HCT116 (cell line): ENCODE measurements around the gene ANKRD13B. TPM values are rescaled to one million over a fixed set of nuclear protein-coding genes. Genes with fewer than 3 reads are reported as not detected.

ENCODE experiments used
- ATAC-seq: fragments of 200-7000 bp; cut with Tn5 transposase; 2 replicates; pipeline ENCODE4 v1.9.1; 2020; ENCODE audit warnings: mild to moderate bottlenecking, moderate library complexity
- BruUV-seq: library from RNA; stranded (reverse); fragments of 400-500 nt; replicated peaks from 2 replicates; lab custom pipeline; 2021; lab: Mats Ljungman, UMichigan
- CTCF ChIA-PET: fragments of 300-600 bp; sonication (Branson Sonifier 250); formaldehyde crosslinking; loops from one replicate; lab custom pipeline; 2021; ENCODE audit warnings: antibody characterized with exemption; lab: Charles Lee
- POLR2A ChIA-PET: fragments of 300-600, 350-600 bp; sonication (Branson Sonifier 250); formaldehyde crosslinking; loops from one replicate; lab custom pipeline; 2021; ENCODE audit warnings: antibody characterized with exemption; lab: Charles Lee
- RAD21 ChIA-PET, 2 experiments: fragments of 300-600 bp; sonication (Branson Sonifier 250); formaldehyde crosslinking; loops; one replicate each; lab custom pipeline; 2023; ENCODE audit warnings: low total read pairs in 2 of 2; ENCODE audit not compliant: uncharacterized antibody in 2 of 2, unreplicated experiment in 2 of 2, low non-redundant PET in 1 of 2; lab: Charles Lee
- DNase-seq: peaks from one replicate; pipeline ENCODE4 v3.0.0-alpha.2; 2010; ENCODE audit warnings: low read depth, low spot score
- H2AFZ ChIP-seq: fragments of 200-600 bp; shearing (Covaris generic), sonication (generic); 2 replicates; pipeline ENCODE4 v1.6.1; 2017; ENCODE audit warnings: low read depth, mixed run types, mixed read lengths, antibody characterized with exemption, low read length; ENCODE audit not compliant: poor library complexity, severe bottlenecking
- H3K27ac ChIP-seq: 2 replicates; pipeline ENCODE4 v1.5.1; 2012; ENCODE audit warnings: low read depth, low read length
- H3K27me3 ChIP-seq: fragments of 200-600 bp; sonication (generic); 2 replicates; pipeline ENCODE4 v1.6.1; 2016; ENCODE audit warnings: mixed run types, low read length, mixed read lengths; ENCODE audit not compliant: insufficient read depth
- H3K36me3 ChIP-seq, 2 experiments: fragments of 200-500 bp in 1 of 2; fragments of 200-600 bp in 1 of 2; sonication (Bioruptor generic) in 1 of 2; sonication (generic) in 1 of 2; 2 replicates each; pipeline versions ENCODE4 v1.5.1 to v1.6.1; 2014 to 2016; ENCODE audit warnings: low read length in 2 of 2, inconsistent platforms in 1 of 2, mixed read lengths in 1 of 2, mixed run types in 1 of 2; ENCODE audit not compliant: insufficient read depth in 2 of 2, control insufficient read depth in 1 of 2
- H3K4me1 ChIP-seq, 2 experiments: fragments of 200-600 bp in 1 of 2; sonication (generic) in 1 of 2; 2 replicates each; pipeline versions ENCODE4 v1.5.1 to v1.6.1; 2012 to 2017; ENCODE audit warnings: low read length in 2 of 2, inconsistent platforms in 1 of 2, mild to moderate bottlenecking in 1 of 2, mixed read lengths in 1 of 2, mixed run types in 1 of 2, moderate library complexity in 1 of 2; ENCODE audit not compliant: insufficient read depth in 2 of 2, control insufficient read depth in 1 of 2
- H3K4me2 ChIP-seq: fragments of 200-600 bp; sonication (generic); 2 replicates; pipeline ENCODE4 v1.6.1; 2017; ENCODE audit warnings: mixed run types, low read length, mixed read lengths
- H3K4me3 ChIP-seq, 2 experiments: fragments of 200-600 bp in 1 of 2; sonication (generic) in 1 of 2; replicated peaks in 1 of 2; 2 replicates each; pipeline ENCODE4 v1.5.1; 2011 to 2016; ENCODE audit warnings: low read length in 2 of 2, control low read depth in 1 of 2, low read depth in 1 of 2, mild to moderate bottlenecking in 1 of 2, mixed read lengths in 1 of 2, mixed run types in 1 of 2
- H3K79me2 ChIP-seq: fragments of 200-600 bp; sonication (generic); 2 replicates; pipeline ENCODE4 v1.6.1; 2017; ENCODE audit warnings: mild to moderate bottlenecking, mixed run types, low read length, moderate library complexity, mixed read lengths; ENCODE audit not compliant: insufficient read depth
- H3K9ac ChIP-seq: fragments of 200-600 bp; sonication (generic); 2 replicates; pipeline ENCODE4 v1.6.1; 2016; ENCODE audit warnings: low read length, mixed read lengths
- H3K9me2 ChIP-seq: fragments of 200-600 bp; sonication (generic), shearing (Covaris generic); 2 replicates; pipeline ENCODE4 v1.6.1; 2017; ENCODE audit warnings: mixed run types, mild to moderate bottlenecking, moderate library complexity; ENCODE audit not compliant: insufficient read depth
- H3K9me3 ChIP-seq, 2 experiments: fragments of 200-500 bp in 1 of 2; fragments of 200-600 bp in 1 of 2; sonication (Bioruptor generic) in 1 of 2; sonication (generic) in 1 of 2; 2 replicates each; pipeline ENCODE4 v1.6.1; 2014 to 2017; ENCODE audit warnings: low read length in 2 of 2, mixed read lengths in 2 of 2, inconsistent platforms in 1 of 2, low read depth in 1 of 2, mild to moderate bottlenecking in 1 of 2, mixed run types in 1 of 2, moderate library complexity in 1 of 2; ENCODE audit not compliant: control insufficient read depth in 1 of 2, insufficient read depth in 1 of 2
- H4K20me1 ChIP-seq: fragments of 200-600 bp; sonication (generic), shearing (Covaris generic); 2 replicates; pipeline ENCODE4 v1.6.1; 2017; ENCODE audit warnings: mixed run types, mild to moderate bottlenecking, moderate library complexity; ENCODE audit not compliant: insufficient read depth
- POLR2AphosphoS5 ChIP-seq: IDR thresholded peaks from 2 replicates; pipeline ENCODE4 v1.6.1; 2011; ENCODE audit warnings: mild to moderate bottlenecking, low read depth, low read length, moderate library complexity
- RAD21 ChIP-seq: IDR thresholded peaks from 2 replicates; pipeline ENCODE4 v1.6.1; 2012; ENCODE audit warnings: low read depth, mild to moderate bottlenecking
- SIN3A ChIP-seq: IDR thresholded peaks from 2 replicates; pipeline ENCODE4 v1.6.1; 2012; ENCODE audit warnings: low read depth
- ZFX ChIP-seq: fragments of 450-650 bp; IDR thresholded peaks from 2 replicates; pipeline ENCODE4 v1.6.1; 2017
- intact Hi-C: fragments of 100-400 bp; cut with micrococcal nuclease; formaldehyde crosslinking; loops from 2 replicates; pipeline ENCODE4 v1.10.0; 2022
- total RNA-seq: library from RNA; stranded (reverse); gene quantifications from one replicate; pipeline ENCODE4 v1.2.1, GENCODE V29; 2021; ENCODE audit not compliant: unreplicated experiment
- TF ChIP-seq, protein P1 (sequence below): IDR thresholded peaks from 2 replicates; pipeline ENCODE4 v1.6.1; 2012
- TF ChIP-seq, protein P2 (sequence below): IDR thresholded peaks from 2 replicates; pipeline ENCODE4 v1.6.1; 2012
- TF ChIP-seq, protein P3 (sequence below), 3 experiments: fragments of 200-600 bp in 1 of 3; sonication (generic) in 1 of 3; IDR thresholded peaks in 2 of 3; conservative IDR thresholded peaks in 1 of 3; 2 replicates each; pipeline ENCODE4 v1.5.1; 2012 to 2017; ENCODE audit warnings: low read depth in 2 of 3, low read length in 2 of 3, antibody characterized with exemption in 1 of 3, borderline replicate concordance in 1 of 3, control low read depth in 1 of 3, mild to moderate bottlenecking in 1 of 3, mixed read lengths in 1 of 3, mixed run types in 1 of 3, moderate library complexity in 1 of 3; ENCODE audit not compliant: insufficient read depth in 1 of 3

ANKRD13B gene
- total RNA-seq, 1 experiment from 2014 or later: 27.4 TPM

DNA sequence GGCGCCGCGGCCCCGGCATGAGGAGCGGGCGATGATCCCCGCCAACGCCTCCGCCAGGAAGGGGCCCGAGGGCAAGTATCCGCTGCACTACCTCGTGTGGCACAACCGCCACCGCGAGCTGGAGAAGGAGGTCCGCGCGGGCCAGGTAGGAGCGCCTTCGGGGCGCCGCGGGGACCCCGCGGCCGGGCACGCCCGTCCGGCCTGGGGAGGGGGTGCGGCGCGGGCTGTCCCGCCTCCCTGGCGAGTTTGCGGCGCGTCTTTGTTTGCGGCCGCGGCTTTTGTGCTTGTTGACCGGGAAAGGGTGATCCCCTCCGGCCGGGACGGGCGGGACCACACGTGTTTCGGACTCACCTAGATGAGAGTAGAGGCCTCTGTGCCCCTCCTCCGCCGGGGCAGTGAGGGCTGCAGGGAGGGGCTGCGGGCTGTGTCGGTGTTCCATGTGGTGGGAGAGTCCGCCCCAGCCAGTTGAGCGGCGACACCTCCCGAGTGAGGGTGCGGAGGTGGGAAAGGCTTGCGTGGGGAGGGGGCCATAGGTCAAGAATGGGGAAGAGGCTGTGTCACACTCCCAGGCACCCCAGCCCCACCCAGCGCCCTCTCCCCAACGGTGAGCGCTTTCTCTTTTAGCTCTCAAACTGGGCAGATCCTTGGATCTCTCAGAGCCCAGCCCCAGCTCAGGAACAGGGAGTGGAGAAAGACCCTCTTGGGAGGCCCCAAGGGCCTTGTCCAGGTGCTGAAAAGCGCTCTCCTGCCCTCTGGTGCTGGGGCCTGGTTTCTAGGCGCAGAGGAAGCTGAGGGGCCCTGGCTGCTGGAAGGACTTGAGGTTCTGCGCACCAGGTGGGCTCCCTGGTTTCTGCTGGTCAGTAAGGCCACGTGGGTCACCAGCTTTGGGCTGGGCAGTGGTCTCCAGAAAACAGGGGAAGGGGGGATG, 923 bp downstream of the ANKRD13B start:
- H3K79me2 ChIP-seq: peaks cover 39% of the 10 kb centered on the region
- peak overlapping the region; percentile 94 for H3K27ac ChIP-seq
- peaks cover 28 to 57% of the 10 kb centered on the region in 2 experiments for H3K4me1 ChIP-seq
- TF ChIP-seq ZFX (peak; percentile 23; the same call in 1 of the 2 replicates), SIN3A (peak; percentile 94; the same call in 1 of the 2 replicates), POLR2AphosphoS5 (no peak), RAD21 (peak; percentile 48)
- TF ChIP-seq, protein P1, sequence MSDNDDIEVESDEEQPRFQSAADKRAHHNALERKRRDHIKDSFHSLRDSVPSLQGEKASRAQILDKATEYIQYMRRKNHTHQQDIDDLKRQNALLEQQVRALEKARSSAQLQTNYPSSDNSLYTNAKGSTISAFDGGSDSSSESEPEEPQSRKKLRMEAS: peak; percentile 37; the same call in 1 of the 2 replicates
- TF ChIP-seq, protein P2, sequence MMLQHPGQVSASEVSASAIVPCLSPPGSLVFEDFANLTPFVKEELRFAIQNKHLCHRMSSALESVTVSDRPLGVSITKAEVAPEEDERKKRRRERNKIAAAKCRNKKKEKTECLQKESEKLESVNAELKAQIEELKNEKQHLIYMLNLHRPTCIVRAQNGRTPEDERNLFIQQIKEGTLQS: no peak
- TF ChIP-seq, protein P3, sequence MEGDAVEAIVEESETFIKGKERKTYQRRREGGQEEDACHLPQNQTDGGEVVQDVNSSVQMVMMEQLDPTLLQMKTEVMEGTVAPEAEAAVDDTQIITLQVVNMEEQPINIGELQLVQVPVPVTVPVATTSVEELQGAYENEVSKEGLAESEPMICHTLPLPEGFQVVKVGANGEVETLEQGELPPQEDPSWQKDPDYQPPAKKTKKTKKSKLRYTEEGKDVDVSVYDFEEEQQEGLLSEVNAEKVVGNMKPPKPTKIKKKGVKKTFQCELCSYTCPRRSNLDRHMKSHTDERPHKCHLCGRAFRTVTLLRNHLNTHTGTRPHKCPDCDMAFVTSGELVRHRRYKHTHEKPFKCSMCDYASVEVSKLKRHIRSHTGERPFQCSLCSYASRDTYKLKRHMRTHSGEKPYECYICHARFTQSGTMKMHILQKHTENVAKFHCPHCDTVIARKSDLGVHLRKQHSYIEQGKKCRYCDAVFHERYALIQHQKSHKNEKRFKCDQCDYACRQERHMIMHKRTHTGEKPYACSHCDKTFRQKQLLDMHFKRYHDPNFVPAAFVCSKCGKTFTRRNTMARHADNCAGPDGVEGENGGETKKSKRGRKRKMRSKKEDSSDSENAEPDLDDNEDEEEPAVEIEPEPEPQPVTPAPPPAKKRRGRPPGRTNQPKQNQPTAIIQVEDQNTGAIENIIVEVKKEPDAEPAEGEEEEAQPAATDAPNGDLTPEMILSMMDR (IDR thresholded peaks at IDR 0.05 in 2 of 3, conservative IDR thresholded peaks at IDR 0.05 in 1 of 3; ENCODE audit: borderline replicate concordance in 1 of 3, insufficient read depth in 1 of 3, low read depth in 2 of 3, low read length in 2 of 3): peak in 2 of 3 experiments; percentile 31 to 35; a peak in 2 of 6 replicates
- H3K27me3 ChIP-seq: no peaks in the 10 kb centered on the region
- no peaks in the 10 kb centered on the region for H4K20me1 ChIP-seq
- H3K9me2 ChIP-seq: no peaks in the 10 kb centered on the region
- ChIA-PET RAD21 (interaction anchor here in 1 of 2 experiments (0.6 kb wide), 1 partner anchor 8 kb away, joined by 3 read pairs; no protein-coding TSS in a partner anchor), POLR2A (no interaction called here), CTCF (interaction anchor here (1.0 to 3.4 kb wide), 9 partner anchors 14 to 502 kb away, joined by 3 to 57 read pairs (median 16); partner anchors contain the start of genes ABHD15 and TP53I13)
- no peak overlapping the region for H2AFZ ChIP-seq
- DNase-seq: no peak
- H3K36me3 ChIP-seq: no peaks in the 10 kb centered on the region
- peak overlapping the region; percentile 72 for H3K9ac ChIP-seq
- peak overlapping the region; percentile 82 for H3K4me2 ChIP-seq
- ATAC-seq: no peak
- H3K9me3 ChIP-seq: no peaks in the 10 kb centered on the region
- intact Hi-C loops: loop anchor here (10.0 kb wide), 1 partner anchor 449 kb away; no protein-coding TSS in a partner anchor
- BruUV-seq: no TSS peak
- H3K4me3 ChIP-seq: peak overlapping the region; percentile 68 to 74
